ENCODE results near the gene CANX. TPM values are rescaled to one million over a fixed set of nuclear protein-coding genes. Genes with fewer than 3 reads are reported as not detected.

CANX gene
- total RNA-seq, 1 experiment from 2014 or later, result 766 TPM

DNA sequence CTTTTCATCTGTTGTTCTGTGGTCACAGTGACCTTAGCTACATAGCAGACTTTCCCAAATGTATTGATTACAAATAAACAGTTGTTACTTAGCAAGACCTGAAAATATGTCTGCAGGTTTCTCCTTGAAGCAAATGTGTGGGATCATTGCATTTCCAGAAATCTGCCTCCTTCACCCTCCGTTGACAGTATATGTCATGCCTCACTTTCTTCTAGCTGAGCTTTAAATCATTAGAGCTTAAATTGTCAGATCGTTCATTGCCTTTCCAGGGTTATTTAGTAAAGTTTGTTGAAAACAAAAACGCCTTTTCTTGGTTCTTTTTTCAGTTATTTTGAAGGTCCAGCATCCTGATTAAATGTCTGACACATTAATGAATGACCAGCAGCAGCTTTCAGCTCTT, 31.6 kb downstream of the CANX start:
- POLR2A ChIA-PET, result no interaction called here
- intact Hi-C loops (cut with micrococcal nuclease), result no loop called here
- DNase-seq (ENCODE audit: low read depth, low spot score), result no peak

More for the DNA sequence above, 31.6 kb downstream of the CANX start:
- TF ChIP-seq SP1 (IDR thresholded peaks at IDR 0.05; ENCODE audit: low read depth), result no peak
- TF ChIP-seq, protein P1, sequence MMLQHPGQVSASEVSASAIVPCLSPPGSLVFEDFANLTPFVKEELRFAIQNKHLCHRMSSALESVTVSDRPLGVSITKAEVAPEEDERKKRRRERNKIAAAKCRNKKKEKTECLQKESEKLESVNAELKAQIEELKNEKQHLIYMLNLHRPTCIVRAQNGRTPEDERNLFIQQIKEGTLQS (IDR thresholded peaks at IDR 0.05), result no peak
- TF ChIP-seq, protein P2, sequence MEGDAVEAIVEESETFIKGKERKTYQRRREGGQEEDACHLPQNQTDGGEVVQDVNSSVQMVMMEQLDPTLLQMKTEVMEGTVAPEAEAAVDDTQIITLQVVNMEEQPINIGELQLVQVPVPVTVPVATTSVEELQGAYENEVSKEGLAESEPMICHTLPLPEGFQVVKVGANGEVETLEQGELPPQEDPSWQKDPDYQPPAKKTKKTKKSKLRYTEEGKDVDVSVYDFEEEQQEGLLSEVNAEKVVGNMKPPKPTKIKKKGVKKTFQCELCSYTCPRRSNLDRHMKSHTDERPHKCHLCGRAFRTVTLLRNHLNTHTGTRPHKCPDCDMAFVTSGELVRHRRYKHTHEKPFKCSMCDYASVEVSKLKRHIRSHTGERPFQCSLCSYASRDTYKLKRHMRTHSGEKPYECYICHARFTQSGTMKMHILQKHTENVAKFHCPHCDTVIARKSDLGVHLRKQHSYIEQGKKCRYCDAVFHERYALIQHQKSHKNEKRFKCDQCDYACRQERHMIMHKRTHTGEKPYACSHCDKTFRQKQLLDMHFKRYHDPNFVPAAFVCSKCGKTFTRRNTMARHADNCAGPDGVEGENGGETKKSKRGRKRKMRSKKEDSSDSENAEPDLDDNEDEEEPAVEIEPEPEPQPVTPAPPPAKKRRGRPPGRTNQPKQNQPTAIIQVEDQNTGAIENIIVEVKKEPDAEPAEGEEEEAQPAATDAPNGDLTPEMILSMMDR (IDR thresholded peaks at IDR 0.05 in 2 of 3, conservative IDR thresholded peaks at IDR 0.05 in 1 of 3; ENCODE audit: borderline replicate concordance in 1 of 3, insufficient read depth in 1 of 3, low read depth in 2 of 3, low read length in 2 of 3), result no peak
- TF ChIP-seq YY1 (IDR thresholded peaks at IDR 0.05; ENCODE audit: extremely low read depth, insufficient replicate concordance, low read depth, low read length), result no peak
- TF ChIP-seq, protein P3, sequence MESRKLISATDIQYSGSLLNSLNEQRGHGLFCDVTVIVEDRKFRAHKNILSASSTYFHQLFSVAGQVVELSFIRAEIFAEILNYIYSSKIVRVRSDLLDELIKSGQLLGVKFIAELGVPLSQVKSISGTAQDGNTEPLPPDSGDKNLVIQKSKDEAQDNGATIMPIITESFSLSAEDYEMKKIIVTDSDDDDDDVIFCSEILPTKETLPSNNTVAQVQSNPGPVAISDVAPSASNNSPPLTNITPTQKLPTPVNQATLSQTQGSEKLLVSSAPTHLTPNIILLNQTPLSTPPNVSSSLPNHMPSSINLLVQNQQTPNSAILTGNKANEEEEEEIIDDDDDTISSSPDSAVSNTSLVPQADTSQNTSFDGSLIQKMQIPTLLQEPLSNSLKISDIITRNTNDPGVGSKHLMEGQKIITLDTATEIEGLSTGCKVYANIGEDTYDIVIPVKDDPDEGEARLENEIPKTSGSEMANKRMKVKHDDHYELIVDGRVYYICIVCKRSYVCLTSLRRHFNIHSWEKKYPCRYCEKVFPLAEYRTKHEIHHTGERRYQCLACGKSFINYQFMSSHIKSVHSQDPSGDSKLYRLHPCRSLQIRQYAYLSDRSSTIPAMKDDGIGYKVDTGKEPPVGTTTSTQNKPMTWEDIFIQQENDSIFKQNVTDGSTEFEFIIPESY (IDR thresholded peaks at IDR 0.05; ENCODE audit: extremely low read depth, insufficient replicate concordance, low read length), result no peak
- TF ChIP-seq ELF1 (IDR thresholded peaks at IDR 0.05; ENCODE audit: borderline replicate concordance, low read depth), result no peak
- no peak for TF ChIP-seq EGR1 (IDR thresholded peaks at IDR 0.05; ENCODE audit: low read depth)
- no peak for TF ChIP-seq SIN3A (IDR thresholded peaks at IDR 0.05; ENCODE audit: low read depth)
- TF ChIP-seq CBX3 (IDR thresholded peaks at IDR 0.05; ENCODE audit: low read depth), result no peak
- no peak for TF ChIP-seq ZNF274 (IDR thresholded peaks at IDR 0.05; ENCODE audit: low read depth, low read length)
- TF ChIP-seq JUND (IDR thresholded peaks at IDR 0.05), result no peak
- TF ChIP-seq SRF (IDR thresholded peaks at IDR 0.05; ENCODE audit: low read depth), result no peak
- TF ChIP-seq, protein P4, sequence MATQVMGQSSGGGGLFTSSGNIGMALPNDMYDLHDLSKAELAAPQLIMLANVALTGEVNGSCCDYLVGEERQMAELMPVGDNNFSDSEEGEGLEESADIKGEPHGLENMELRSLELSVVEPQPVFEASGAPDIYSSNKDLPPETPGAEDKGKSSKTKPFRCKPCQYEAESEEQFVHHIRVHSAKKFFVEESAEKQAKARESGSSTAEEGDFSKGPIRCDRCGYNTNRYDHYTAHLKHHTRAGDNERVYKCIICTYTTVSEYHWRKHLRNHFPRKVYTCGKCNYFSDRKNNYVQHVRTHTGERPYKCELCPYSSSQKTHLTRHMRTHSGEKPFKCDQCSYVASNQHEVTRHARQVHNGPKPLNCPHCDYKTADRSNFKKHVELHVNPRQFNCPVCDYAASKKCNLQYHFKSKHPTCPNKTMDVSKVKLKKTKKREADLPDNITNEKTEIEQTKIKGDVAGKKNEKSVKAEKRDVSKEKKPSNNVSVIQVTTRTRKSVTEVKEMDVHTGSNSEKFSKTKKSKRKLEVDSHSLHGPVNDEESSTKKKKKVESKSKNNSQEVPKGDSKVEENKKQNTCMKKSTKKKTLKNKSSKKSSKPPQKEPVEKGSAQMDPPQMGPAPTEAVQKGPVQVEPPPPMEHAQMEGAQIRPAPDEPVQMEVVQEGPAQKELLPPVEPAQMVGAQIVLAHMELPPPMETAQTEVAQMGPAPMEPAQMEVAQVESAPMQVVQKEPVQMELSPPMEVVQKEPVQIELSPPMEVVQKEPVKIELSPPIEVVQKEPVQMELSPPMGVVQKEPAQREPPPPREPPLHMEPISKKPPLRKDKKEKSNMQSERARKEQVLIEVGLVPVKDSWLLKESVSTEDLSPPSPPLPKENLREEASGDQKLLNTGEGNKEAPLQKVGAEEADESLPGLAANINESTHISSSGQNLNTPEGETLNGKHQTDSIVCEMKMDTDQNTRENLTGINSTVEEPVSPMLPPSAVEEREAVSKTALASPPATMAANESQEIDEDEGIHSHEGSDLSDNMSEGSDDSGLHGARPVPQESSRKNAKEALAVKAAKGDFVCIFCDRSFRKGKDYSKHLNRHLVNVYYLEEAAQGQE (IDR thresholded peaks at IDR 0.05; ENCODE audit: low read depth), result no peak
- TF ChIP-seq EZH2phosphoT487 (IDR thresholded peaks at IDR 0.05; ENCODE audit: borderline replicate concordance), result no peak
- no peak for TF ChIP-seq POLR2AphosphoS5 (IDR thresholded peaks at IDR 0.05; ENCODE audit: low read depth, low read length)
- H4K20me1 ChIP-seq (ENCODE audit: insufficient read depth), result no peaks in the 10 kb centered on the region
- ChIA-PET RAD21 (ENCODE audit: low non-redundant PET in 1 of 2, low total read pairs in 2 of 2, uncharacterized antibody in 2 of 2, unreplicated experiment in 2 of 2) (no interaction called here), CTCF (no interaction called here)
- no peaks in the 10 kb centered on the region for H3K9me2 ChIP-seq (ENCODE audit: insufficient read depth)
- H3K36me3 ChIP-seq (ENCODE audit: control insufficient read depth in 1 of 2, insufficient read depth in 2 of 2, low read length in 2 of 2), result peaks cover 30 to 43% of the 10 kb centered on the region in 2 experiments; a peak in 3 of 4 replicates
- H3K79me2 ChIP-seq (ENCODE audit: insufficient read depth, low read length), result peaks cover 38% of the 10 kb centered on the region
- no peak overlapping the region for H2AFZ ChIP-seq (ENCODE audit: low read depth, low read length, poor library complexity, severe bottlenecking)
- peak overlapping the region; percentile 57; the same call in 1 of the 2 replicates for H3K27ac ChIP-seq (ENCODE audit: low read depth, low read length)
- ATAC-seq, result no peak
- peak overlapping the region; percentile 83; the same call in 1 of the 2 replicates for H3K4me2 ChIP-seq (ENCODE audit: low read length)
- H3K4me3 ChIP-seq (replicated peaks in 1 of 2; ENCODE audit: low read depth in 1 of 2, low read length in 2 of 2), result no peak overlapping the region
- BruUV-seq (replicated peaks), result no TSS peak
- H3K9me3 ChIP-seq (ENCODE audit: control insufficient read depth in 1 of 2, insufficient read depth in 1 of 2, low read depth in 1 of 2, low read length in 2 of 2), result no peaks in the 10 kb centered on the region
- H3K27me3 ChIP-seq (ENCODE audit: insufficient read depth, low read length), result no peaks in the 10 kb centered on the region
- H3K9ac ChIP-seq (ENCODE audit: low read length), result no peak overlapping the region
- peaks cover 5 to 30% of the 10 kb centered on the region in 2 experiments for H3K4me1 ChIP-seq (ENCODE audit: control insufficient read depth in 1 of 2, insufficient read depth in 2 of 2, low read length in 2 of 2)

Measured in HCT116 (cell line).